ENCODE results near the gene GLIS2.
A peak's percentile ranks its signal among the peaks of the same experiment; 100 is the strongest.

GLIS2 gene

DNA sequence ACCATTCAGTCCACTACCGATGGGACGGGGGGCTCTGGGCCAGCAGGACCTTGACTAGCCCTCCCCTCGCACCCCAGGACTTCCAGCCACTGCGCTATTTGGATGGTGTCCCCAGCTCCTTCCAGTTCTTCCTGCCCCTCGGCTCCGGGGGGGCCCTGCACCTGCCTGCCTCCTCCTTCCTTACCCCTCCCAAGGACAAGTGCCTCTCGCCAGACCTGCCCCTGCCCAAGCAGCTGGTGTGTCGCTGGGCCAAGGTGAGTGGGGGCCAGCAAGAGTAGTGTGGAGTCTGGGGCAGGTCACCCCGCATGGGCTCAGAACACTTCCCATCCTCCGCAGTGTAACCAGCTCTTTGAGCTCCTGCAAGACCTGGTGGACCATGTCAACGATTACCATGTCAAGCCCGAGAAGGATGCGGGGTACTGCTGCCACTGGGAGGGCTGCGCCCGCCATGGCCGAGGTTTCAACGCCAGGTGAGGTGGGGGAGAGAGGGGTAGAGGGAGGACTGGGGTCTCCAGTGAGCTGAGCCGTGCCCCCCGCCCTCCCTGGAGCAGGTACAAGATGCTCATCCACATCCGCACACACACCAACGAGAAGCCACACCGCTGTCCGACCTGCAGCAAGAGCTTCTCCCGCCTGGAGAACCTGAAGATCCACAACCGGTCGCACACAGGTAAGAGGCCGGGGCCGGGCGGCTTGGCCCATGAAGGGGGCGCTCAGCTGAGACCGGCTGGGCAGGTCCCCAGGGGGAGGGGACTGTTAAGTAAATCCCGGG is 19.0 kb downstream of the GLIS2 start:
- ChIA-PET POLR2A (interaction anchor here (0.8 kb wide), 1 partner anchor 38 kb away, joined by 3 read pairs; no protein-coding TSS in a partner anchor), CTCF (interaction anchor here (0.7 to 2.3 kb wide), 4 partner anchors 46 to 935 kb away, joined by 3 to 6 read pairs (median 4); no protein-coding TSS in a partner anchor)
- no peak overlapping the region for H3K27ac ChIP-seq (ENCODE audit: extremely low read depth, low read depth, low read length)
- H3K36me3 ChIP-seq (ENCODE audit: control insufficient read depth in 2 of 2, insufficient read depth in 1 of 2, low read length in 2 of 2): peaks cover 0 to 38% of the 10 kb centered on the region in 2 experiments; a peak in 1 of 3 replicates
- no peak for TF ChIP-seq ZNF707 (tag by site-specific recombination; IDR thresholded peaks at IDR 0.05)
- peak; percentile 60; the same call in 1 of the 2 replicates for TF ChIP-seq GLIS2 (tag by site-specific recombination; IDR thresholded peaks at IDR 0.05)
- no peak for TF ChIP-seq ZNF354C (tag by site-specific recombination; IDR thresholded peaks at IDR 0.05; ENCODE audit: borderline replicate concordance, low read depth)
- H3K9me3 ChIP-seq (ENCODE audit: control insufficient read depth, insufficient read depth, low read depth, low read length): no peaks in the 10 kb centered on the region
- no peaks in the 10 kb centered on the region; the same call in 1 of the 2 replicates for H3K4me1 ChIP-seq (ENCODE audit: control insufficient read depth, insufficient read depth, low read length)
- no peak overlapping the region for H3K4me3 ChIP-seq (ENCODE audit: low read depth, low read length)

DNA sequence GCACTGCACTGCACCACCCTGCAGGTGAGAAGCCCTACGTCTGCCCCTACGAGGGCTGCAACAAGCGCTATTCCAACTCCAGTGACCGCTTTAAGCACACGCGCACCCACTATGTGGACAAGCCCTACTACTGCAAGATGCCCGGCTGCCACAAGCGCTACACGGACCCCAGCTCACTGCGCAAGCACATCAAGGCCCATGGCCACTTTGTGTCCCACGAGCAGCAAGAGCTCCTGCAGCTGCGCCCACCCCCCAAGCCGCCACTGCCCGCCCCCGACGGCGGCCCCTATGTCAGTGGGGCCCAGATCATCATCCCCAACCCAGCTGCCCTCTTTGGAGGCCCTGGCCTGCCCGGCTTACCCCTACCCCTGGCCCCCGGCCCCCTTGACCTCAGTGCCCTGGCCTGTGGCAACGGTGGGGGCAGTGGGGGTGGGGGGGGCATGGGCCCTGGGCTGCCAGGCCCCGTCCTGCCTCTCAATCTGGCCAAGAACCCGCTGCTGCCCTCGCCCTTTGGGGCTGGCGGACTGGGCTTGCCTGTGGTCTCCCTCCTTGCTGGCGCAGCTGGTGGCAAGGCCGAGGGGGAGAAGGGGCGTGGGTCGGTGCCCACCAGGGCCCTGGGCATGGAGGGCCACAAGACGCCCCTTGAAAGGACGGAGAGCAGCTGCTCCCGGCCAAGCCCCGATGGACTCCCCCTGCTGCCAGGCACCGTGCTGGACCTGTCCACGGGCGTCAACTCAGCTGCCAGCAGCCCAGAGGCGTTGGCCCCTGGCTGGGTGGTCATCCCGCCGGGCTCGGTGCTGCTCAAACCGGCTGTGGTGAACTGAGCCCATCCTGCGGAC is 21.1 kb downstream of the GLIS2 start:
- Histone ChIP-seq H3K27ac (ENCODE audit: extremely low read depth, low read depth, low read length) (no peak overlapping the region), H3K4me3 (ENCODE audit: low read depth, low read length) (no peak overlapping the region), H3K4me1 (ENCODE audit: control insufficient read depth, insufficient read depth, low read length) (peaks cover 2% of the 10 kb centered on the region; the same call in 1 of the 2 replicates), H3K9me3 (ENCODE audit: control insufficient read depth, insufficient read depth, low read depth, low read length) (no peaks in the 10 kb centered on the region), H3K36me3 (ENCODE audit: control insufficient read depth in 2 of 2, insufficient read depth in 1 of 2, low read length in 2 of 2) (peaks cover 0 to 49% of the 10 kb centered on the region in 2 experiments; a peak in 1 of 3 replicates)
- TF ChIP-seq ZBTB8A (tag by site-specific recombination; IDR thresholded peaks at IDR 0.05) (0 out of 2 replicates have a peak, but pooled peaks have one; percentile 9), GLIS2 (tag by site-specific recombination; IDR thresholded peaks at IDR 0.05) (peak; percentile 96), ZNF621 (tag by site-specific recombination; IDR thresholded peaks at IDR 0.05) (no peak)
- POLR2A ChIA-PET: no interaction called here
- CTCF ChIA-PET: interaction anchor here (0.6 to 2.6 kb wide), 2 partner anchors 26 to 48 kb away, joined by 4 to 8 read pairs; no protein-coding TSS in a partner anchor

DNA sequence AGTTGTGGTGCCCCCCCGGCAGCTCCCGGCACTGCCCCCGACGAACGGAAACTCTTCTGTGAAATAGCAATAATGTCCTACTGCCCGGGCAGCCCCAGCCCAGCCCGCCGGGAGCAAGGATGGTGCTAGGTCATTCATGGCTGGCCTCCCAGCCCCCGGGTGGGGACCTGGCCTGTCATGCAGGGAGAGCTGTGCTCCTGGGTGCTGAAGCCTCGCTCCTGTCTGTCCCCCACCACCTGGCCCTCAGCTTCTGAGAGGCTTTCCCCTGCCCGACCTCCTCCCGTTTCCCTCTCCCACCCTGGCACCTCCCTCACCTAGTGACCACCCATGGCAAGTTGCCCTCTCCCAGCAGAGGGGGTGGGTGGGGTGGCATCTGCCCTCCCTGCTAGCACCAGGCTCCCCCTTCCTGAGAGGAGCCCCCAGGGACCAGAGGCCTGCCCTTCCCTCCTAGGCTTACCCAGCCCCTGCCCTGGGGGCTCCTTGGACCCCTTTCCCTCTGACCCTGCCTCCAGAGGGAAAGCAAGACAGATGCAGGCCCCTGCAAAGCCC is 21.7 kb downstream of the GLIS2 start:
- no peak for TF ChIP-seq ZNF768 (tag by site-specific recombination; IDR thresholded peaks at IDR 0.05)
- TF ChIP-seq ZNF10 (tag by site-specific recombination; IDR thresholded peaks at IDR 0.05): peak; percentile 57; the same call in 1 of the 2 replicates
- TF ChIP-seq, protein P1, sequence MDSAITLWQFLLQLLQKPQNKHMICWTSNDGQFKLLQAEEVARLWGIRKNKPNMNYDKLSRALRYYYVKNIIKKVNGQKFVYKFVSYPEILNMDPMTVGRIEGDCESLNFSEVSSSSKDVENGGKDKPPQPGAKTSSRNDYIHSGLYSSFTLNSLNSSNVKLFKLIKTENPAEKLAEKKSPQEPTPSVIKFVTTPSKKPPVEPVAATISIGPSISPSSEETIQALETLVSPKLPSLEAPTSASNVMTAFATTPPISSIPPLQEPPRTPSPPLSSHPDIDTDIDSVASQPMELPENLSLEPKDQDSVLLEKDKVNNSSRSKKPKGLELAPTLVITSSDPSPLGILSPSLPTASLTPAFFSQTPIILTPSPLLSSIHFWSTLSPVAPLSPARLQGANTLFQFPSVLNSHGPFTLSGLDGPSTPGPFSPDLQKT (IDR thresholded peaks at IDR 0.05; ENCODE audit: borderline replicate concordance, low read depth, low read length): no peak
- no peak for TF ChIP-seq ZNF610 (tag by site-specific recombination; IDR thresholded peaks at IDR 0.05; ENCODE audit: borderline replicate concordance)
- peak; percentile 41; the same call in 1 of the 2 replicates for TF ChIP-seq KLF1 (tag by site-specific recombination; IDR thresholded peaks at IDR 0.05)
- TF ChIP-seq, protein P2, sequence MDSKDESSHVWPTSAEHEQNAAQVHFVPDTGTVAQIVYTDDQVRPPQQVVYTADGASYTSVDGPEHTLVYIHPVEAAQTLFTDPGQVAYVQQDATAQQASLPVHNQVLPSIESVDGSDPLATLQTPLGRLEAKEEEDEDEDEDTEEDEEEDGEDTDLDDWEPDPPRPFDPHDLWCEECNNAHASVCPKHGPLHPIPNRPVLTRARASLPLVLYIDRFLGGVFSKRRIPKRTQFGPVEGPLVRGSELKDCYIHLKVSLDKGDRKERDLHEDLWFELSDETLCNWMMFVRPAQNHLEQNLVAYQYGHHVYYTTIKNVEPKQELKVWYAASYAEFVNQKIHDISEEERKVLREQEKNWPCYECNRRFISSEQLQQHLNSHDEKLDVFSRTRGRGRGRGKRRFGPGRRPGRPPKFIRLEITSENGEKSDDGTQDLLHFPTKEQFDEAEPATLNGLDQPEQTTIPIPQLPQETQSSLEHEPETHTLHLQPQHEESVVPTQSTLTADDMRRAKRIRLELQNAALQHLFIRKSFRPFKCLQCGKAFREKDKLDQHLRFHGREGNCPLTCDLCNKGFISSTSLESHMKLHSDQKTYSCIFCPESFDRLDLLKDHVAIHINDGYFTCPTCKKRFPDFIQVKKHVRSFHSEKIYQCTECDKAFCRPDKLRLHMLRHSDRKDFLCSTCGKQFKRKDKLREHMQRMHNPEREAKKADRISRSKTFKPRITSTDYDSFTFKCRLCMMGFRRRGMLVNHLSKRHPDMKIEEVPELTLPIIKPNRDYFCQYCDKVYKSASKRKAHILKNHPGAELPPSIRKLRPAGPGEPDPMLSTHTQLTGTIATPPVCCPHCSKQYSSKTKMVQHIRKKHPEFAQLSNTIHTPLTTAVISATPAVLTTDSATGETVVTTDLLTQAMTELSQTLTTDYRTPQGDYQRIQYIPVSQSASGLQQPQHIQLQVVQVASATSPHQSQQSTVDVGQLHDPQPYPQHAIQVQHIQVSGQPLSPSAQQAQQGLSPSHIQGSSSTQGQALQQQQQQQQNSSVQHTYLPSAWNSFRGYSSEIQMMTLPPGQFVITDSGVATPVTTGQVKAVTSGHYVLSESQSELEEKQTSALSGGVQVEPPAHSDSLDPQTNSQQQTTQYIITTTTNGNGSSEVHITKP (tag by site-specific recombination; IDR thresholded peaks at IDR 0.05): no peak
- CTCF ChIA-PET: interaction anchor here (2.2 to 2.6 kb wide), 2 partner anchors 49 to 65 kb away, joined by 8 to 18 read pairs; no protein-coding TSS in a partner anchor
- peaks cover 0 to 44% of the 10 kb centered on the region in 2 experiments; a peak in 2 of 3 replicates for H3K36me3 ChIP-seq (ENCODE audit: control insufficient read depth in 2 of 2, insufficient read depth in 1 of 2, low read length in 2 of 2)
- no peak overlapping the region for H3K4me3 ChIP-seq (ENCODE audit: low read depth, low read length)
- no peak overlapping the region for H3K27ac ChIP-seq (ENCODE audit: extremely low read depth, low read depth, low read length)
- POLR2A ChIA-PET: no interaction called here
- no peaks in the 10 kb centered on the region for H3K9me3 ChIP-seq (ENCODE audit: control insufficient read depth, insufficient read depth, low read depth, low read length)
- H3K4me1 ChIP-seq (ENCODE audit: control insufficient read depth, insufficient read depth, low read length): peaks cover 2% of the 10 kb centered on the region; the same call in 1 of the 2 replicates
